Stomach (tissue), 9 donors: Measurements from ENCODE around the gene SLC18A2. TPM values are rescaled to one million over a fixed set of nuclear protein-coding genes. Genes with fewer than 3 reads are reported as not detected.
"Not testable (repeated sequence)": the region's sequence is repeated elsewhere in the genome, so short reads cannot be mapped to it uniquely, and the experiment has no call there.

Experiments
- DNase-seq, 2 donors: peaks; one replicate each; pipeline versions ENCODE4 v3.0.0 to v3.0.0-alpha.2; 2013 to 2019
- H3K27ac ChIP-seq, 5 donors: fragments of 200-600 bp in 4 of 5; sonication (generic) in 4 of 5; one replicate each; pipeline ENCODE4 v1.5.1; 2013 to 2019; ENCODE audit warnings: mild to moderate bottlenecking in 1 of 5, moderate library complexity in 1 of 5
- H3K27me3 ChIP-seq, 3 donors: fragments of 200-600 bp; sonication (generic); one replicate each; pipeline ENCODE4 v1.5.1; 2017 to 2019; ENCODE audit warnings: mixed run types in 1 of 3
- H3K36me3 ChIP-seq, 4 donors: fragments of 200-600 bp; sonication (generic); 1 replicate in 3 of 4; 2 replicates in 1 of 4; pipeline ENCODE4 v1.5.1; 2016 to 2019
- H3K4me1 ChIP-seq, 4 donors: fragments of 200-600 bp; sonication (generic); one replicate each; pipeline ENCODE4 v1.5.1; 2016 to 2019
- H3K4me3 ChIP-seq, 4 donors: fragments of 200-600 bp; sonication (generic) in 3 of 4; one replicate each; pipeline ENCODE4 v1.5.1; 2016 to 2019; ENCODE audit warnings: mild to moderate bottlenecking in 1 of 4
- H3K9me3 ChIP-seq, 4 donors: fragments of 200-600 bp; sonication (generic); one replicate each; pipeline ENCODE4 v1.5.1; 2016 to 2019
- EP300 ChIP-seq: sonication (generic); formaldehyde crosslinking; IDR thresholded peaks from one replicate; pipeline ENCODE4 v1.6.1; 2017; ENCODE audit warnings: antibody characterized with exemption
- POLR2A ChIP-seq, 4 donors: fragments of 450-650 bp; IDR thresholded peaks; one replicate each; pipeline ENCODE4 v1.6.1; 2016; ENCODE audit warnings: antibody characterized with exemption in 4 of 4, control low read depth in 2 of 4, mild to moderate bottlenecking in 1 of 4, moderate library complexity in 1 of 4
- POLR2AphosphoS5 ChIP-seq, 3 donors: sonication (generic); formaldehyde crosslinking; IDR thresholded peaks; one replicate each; pipeline ENCODE4 v1.6.1; 2016; ENCODE audit warnings: antibody characterized with exemption in 3 of 3
- WGBS, 5 donors: extraction: QIAGEN DNeasy Blood & Tissue Kit in 3 of 5; methylation state at CpG; one replicate each; pipeline versions ENCODE4 v1.1.5 to v1.1.7; 2013 to 2018; 5-methylcytosine and 5-hydroxymethylcytosine counted together
- intact Hi-C: fragments of 100-400 bp; cut with DNase I; formaldehyde crosslinking; loops from one replicate; pipeline ENCODE4 v1.15.1; 2023; ENCODE audit warnings: low total_unique reads
- polyA plus RNA-seq, 3 donors: library from polyadenylated mRNA; stranded (reverse); fragments of 200-250 nt; gene quantifications; one replicate each; pipeline ENCODE4 v1.2.3, GENCODE V29; 2013
- total RNA-seq, 5 donors: library from RNA; depleted of rRNA; stranded (reverse); fragments of >200 nt; gene quantifications; one replicate each; pipeline versions ENCODE4 v1.1.0 to v1.2.3, GENCODE V29; 2014 to 2016
- TF ChIP-seq, protein P1 (sequence below), 7 experiments: fragments of 450-650 bp in 4 of 7; fragments of 200-600 bp in 3 of 7; sonication (generic) in 3 of 7; IDR thresholded peaks; one replicate each; pipeline ENCODE4 v1.5.1; 2016 to 2019; ENCODE audit warnings: antibody characterized with exemption in 7 of 7, control low read depth in 2 of 7, mild to moderate bottlenecking in 1 of 7
- donor health status: healthy with polysubstance abuse.
- donor health status: Bipolar disorder and iron deficiency.
- donor health status: healthy.

Gene SLC18A2
- total and polyA plus RNA-seq, 8 donors = 0.43 to 49.6 (median 2.3) TPM; not detected in 1

DNA sequence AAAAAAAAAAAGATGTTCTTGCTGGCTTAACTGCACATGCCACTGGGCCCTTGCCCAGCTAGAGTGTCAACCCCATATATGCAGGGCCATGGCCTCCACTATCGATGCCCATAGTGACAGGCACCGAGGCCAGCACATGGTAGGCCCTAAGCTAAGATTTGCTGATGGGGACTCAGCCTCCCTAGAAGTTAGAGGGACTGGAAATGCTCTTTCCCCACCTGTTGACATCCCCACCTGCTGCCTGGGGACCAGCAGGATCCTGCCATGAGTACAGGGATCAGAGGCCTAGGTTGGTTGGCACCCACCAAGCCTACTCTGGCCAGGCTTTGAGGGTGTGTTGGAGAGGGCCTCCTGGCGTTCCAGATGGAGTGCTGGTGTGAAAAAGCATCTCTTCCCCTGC lies 16.0 kb upstream of the SLC18A2 start:
- Histone ChIP-seq H3K4me1 (no peaks in the 10 kb centered on the region), H3K27me3 (peaks cover 0 to 63% (median 0%) of the 10 kb centered on the region in 3 donors), H3K4me3 (no peak overlapping the region), H3K27ac (no peak overlapping the region), H3K36me3 (no peaks in the 10 kb centered on the region), H3K9me3 (no peaks in the 10 kb centered on the region)
- TF ChIP-seq POLR2AphosphoS5 (IDR thresholded peaks at IDR 0.05) (no peak), POLR2A (IDR thresholded peaks at IDR 0.05) (no peak), EP300 (no peak)
- TF ChIP-seq, protein P1, sequence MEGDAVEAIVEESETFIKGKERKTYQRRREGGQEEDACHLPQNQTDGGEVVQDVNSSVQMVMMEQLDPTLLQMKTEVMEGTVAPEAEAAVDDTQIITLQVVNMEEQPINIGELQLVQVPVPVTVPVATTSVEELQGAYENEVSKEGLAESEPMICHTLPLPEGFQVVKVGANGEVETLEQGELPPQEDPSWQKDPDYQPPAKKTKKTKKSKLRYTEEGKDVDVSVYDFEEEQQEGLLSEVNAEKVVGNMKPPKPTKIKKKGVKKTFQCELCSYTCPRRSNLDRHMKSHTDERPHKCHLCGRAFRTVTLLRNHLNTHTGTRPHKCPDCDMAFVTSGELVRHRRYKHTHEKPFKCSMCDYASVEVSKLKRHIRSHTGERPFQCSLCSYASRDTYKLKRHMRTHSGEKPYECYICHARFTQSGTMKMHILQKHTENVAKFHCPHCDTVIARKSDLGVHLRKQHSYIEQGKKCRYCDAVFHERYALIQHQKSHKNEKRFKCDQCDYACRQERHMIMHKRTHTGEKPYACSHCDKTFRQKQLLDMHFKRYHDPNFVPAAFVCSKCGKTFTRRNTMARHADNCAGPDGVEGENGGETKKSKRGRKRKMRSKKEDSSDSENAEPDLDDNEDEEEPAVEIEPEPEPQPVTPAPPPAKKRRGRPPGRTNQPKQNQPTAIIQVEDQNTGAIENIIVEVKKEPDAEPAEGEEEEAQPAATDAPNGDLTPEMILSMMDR (IDR thresholded peaks at IDR 0.05) = no peak
- intact Hi-C loops = no loop called here
- 78 to 91% (median 85%) methylated on average over 3 of the region's 3 CpGs for WGBS, 5 donors
- DNase-seq = no peak

DNA sequence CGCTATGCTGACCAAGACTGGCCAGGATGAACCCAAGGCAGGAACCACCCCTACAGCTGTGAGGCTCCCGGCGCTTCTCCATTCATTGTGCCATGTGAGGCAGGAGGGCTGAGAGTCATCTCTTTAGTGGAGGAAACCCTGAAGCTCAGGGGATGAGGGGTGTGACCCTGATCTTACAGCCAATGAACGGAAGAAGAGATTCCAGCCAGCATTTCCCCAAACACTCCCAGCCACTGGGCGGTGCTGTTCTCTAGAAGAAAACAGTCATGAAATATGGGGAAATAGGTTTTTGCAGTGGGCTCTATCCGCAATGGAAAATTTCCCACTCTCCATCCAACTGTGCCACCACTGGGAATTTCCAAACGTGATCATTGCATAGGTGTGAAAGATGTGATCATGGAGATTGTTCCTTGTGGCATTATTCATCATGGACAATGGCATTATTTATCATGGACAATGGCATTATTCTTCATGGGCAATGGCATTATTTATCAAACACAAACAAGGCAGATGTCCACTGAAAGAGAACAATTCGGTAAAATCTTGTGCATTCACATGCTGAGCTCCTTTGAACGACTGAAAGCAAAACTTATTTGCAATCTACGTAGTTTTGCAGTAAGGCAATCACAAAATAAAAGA lies 14.0 kb upstream of the SLC18A2 start:
- H3K4me1 ChIP-seq = no peaks in the 10 kb centered on the region
- TF ChIP-seq, protein P1 (IDR thresholded peaks at IDR 0.05) = peak in 5 of 7 experiments; percentile 12 to 51 (median 36)
- TF ChIP-seq POLR2AphosphoS5 (IDR thresholded peaks at IDR 0.05) (no peak), POLR2A (IDR thresholded peaks at IDR 0.05) (no peak), EP300 (no peak)
- H3K9me3 ChIP-seq = no peaks in the 10 kb centered on the region
- H3K27ac ChIP-seq = no peak overlapping the region
- peaks cover 0 to 62% (median 3%) of the 10 kb centered on the region in 3 donors for H3K27me3 ChIP-seq
- intact Hi-C loops = no loop called here
- 24 to 31% (median 28%) methylated on average over 10 of the region's 10 CpGs for WGBS, 5 donors
- H3K36me3 ChIP-seq = no peaks in the 10 kb centered on the region
- DNase-seq = peak; percentile 42 to 49
- H3K4me3 ChIP-seq = no peak overlapping the region

DNA sequence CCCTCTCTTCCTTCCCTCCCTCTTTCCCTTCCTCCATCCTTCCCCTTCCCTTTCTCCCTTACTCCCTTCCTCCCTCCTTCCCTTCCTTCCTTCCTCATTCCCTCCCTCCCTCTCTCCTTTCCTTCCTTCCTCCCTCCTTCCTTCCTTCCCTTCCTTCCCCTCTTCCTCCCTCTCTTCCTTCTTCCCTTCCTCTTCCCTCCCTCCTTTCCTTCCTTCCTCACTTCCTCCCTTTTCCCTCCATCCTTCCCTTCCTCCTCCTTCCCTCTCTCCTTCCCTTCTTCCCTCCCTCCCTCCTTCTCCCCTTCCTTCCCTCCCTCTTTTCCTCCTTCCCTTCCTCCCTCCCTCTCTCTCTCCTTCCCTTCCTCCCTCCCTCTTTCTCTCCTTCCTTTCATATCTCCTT lies 12.7 kb upstream of the SLC18A2 start:
- TF ChIP-seq POLR2AphosphoS5 (IDR thresholded peaks at IDR 0.05) (no peak), EP300 (no peak), POLR2A (IDR thresholded peaks at IDR 0.05) (no peak)
- TF ChIP-seq, protein P1 (IDR thresholded peaks at IDR 0.05) = no peak
- Histone ChIP-seq H3K27me3 (peaks cover 0 to 59% (median 7%) of the 10 kb centered on the region in 3 donors), H3K27ac (no peak overlapping the region), H3K4me3 (no peak overlapping the region), H3K36me3 (no peaks in the 10 kb centered on the region), H3K9me3 (no peaks in the 10 kb centered on the region), H3K4me1 (no peaks in the 10 kb centered on the region)
- intact Hi-C loops = no loop called here
- DNase-seq = no peak

DNA sequence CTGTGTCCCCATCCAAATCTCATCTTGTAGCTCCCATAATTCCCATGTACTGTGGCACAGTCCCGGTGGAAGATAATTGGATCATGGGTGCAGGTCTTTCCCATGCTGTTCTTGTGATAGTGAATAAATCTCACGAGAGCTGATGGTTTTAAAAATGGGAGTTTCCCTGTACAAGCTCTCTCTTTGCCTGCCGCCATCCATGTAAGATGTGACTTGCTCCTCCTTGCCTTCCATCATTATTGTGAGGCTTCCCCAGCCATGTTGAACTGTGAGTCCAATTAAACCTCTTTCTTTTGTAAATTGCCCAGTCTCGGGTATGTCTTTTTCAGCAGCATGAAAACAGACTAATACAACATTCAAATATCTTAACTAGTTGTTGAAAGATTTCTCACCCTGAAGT lies 10.8 kb upstream of the SLC18A2 start:
- H3K27ac ChIP-seq, H3K4me3 ChIP-seq, H3K9me3 ChIP-seq, DNase-seq, intact Hi-C loops, H3K4me1 ChIP-seq, H3K36me3 ChIP-seq: not testable (repeated sequence)
- WGBS, 5 donors = 87 to 93% (median 92%) methylated on average over 4 of the region's 4 CpGs
- peaks cover 0 to 58% (median 8%) of the 10 kb centered on the region in 3 donors for H3K27me3 ChIP-seq

DNA sequence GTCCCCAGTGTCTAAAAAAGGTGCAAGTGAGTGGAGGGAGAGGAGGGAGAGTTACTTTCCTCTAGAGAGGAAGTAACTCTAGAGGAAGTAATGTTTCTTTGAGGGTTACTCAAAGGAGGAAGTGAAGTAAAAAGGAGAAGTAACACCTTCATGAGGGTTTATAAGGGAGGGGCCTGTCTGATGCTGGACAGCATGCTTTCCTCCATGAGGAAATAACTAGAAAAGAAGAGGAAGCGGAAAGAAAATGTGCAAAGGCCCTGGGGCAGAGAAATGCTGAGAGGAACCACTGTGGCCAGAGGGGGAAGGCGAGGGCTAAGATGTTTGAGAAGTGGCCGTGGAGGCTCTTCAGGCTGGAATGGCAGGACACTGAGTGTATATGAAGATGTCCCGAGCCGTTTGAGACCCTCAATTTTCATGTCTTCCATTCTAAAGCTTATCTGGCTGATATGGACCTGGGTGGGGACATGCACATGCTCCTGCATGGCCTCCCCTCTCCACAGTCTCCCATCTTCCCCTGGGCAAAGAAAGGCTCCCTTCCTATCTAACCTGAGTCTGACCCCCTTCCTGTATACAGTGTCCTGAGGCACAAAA lies 3.4 kb upstream of the SLC18A2 start:
- TF ChIP-seq, protein P1 (IDR thresholded peaks at IDR 0.05) = no peak
- TF ChIP-seq EP300 (no peak), POLR2AphosphoS5 (IDR thresholded peaks at IDR 0.05) (no peak), POLR2A (IDR thresholded peaks at IDR 0.05) (no peak)
- 77 to 86% (median 82%) methylated on average over 5 of the region's 5 CpGs for WGBS, 5 donors
- Histone ChIP-seq H3K4me3 (no peak overlapping the region), H3K27ac (no peak overlapping the region), H3K4me1 (peaks cover 10 to 16% (median 15%) of the 10 kb centered on the region in 4 donors), H3K36me3 (no peaks in the 10 kb centered on the region), H3K27me3 (peaks cover 17 to 55% (median 35%) of the 10 kb centered on the region in 3 donors), H3K9me3 (no peaks in the 10 kb centered on the region)
- intact Hi-C loops = no loop called here
- DNase-seq = no peak
